Psoas muscle (tissue), 8 donors: ENCODE data around the gene AP3M1. TPM values are rescaled to one million over a fixed set of nuclear protein-coding genes. Genes with fewer than 3 reads are reported as not detected.
A peak's percentile ranks its signal among the peaks of the same experiment; 100 is the strongest.

Source experiments
- ATAC-seq, 4 donors: fragments of 200-7000 bp; cut with Tn5 transposase; one replicate each; pipeline ENCODE4 v1.9.1; 2020; ENCODE audit warnings: moderate library complexity in 3 of 4, mild to moderate bottlenecking in 2 of 4
- DNase-seq, 2 donors: peaks; one replicate each; pipeline ENCODE4 v3.0.0-alpha.2; 2020
- H3K27ac ChIP-seq: fragments of 200-600 bp; one replicate; pipeline ENCODE4 v1.8.0; 2022
- H3K27me3 ChIP-seq, 3 donors: fragments of 200-600 bp in 1 of 3; one replicate each; pipeline versions ENCODE4 v1.6.1 to v1.8.0; 2013 to 2022; ENCODE audit warnings: low read length in 2 of 3, mild to moderate bottlenecking in 2 of 3, moderate library complexity in 1 of 3; ENCODE audit not compliant: insufficient read depth in 3 of 3
- H3K36me3 ChIP-seq, 2 donors: fragments of 200-600 bp in 1 of 2; one replicate each; pipeline versions ENCODE4 v1.6.1 to v1.8.0; 2013 to 2022; ENCODE audit warnings: low read depth in 1 of 2, mild to moderate bottlenecking in 1 of 2, moderate library complexity in 1 of 2; ENCODE audit not compliant: insufficient read depth in 1 of 2
- H3K4me1 ChIP-seq: fragments of 200-600 bp; one replicate; pipeline ENCODE4 v1.8.0; 2022
- H3K4me3 ChIP-seq: fragments of 200-600 bp; one replicate; pipeline ENCODE4 v1.8.0; 2022; ENCODE audit warnings: mild to moderate bottlenecking
- H3K9me3 ChIP-seq: fragments of 200-600 bp; one replicate; pipeline ENCODE4 v1.8.0; 2022
- WGBS, 3 donors: extraction: QIAGEN DNeasy Blood & Tissue Kit; methylation state at CpG; one replicate each; pipeline versions ENCODE4 v1.1.6 to v1.1.7; 2013; 5-methylcytosine and 5-hydroxymethylcytosine counted together
- intact Hi-C, 2 donors: fragments of 100-400 bp; cut with DNase I; formaldehyde crosslinking; loops; one replicate each; pipeline versions ENCODE4 v1.11.0 to v1.14.2; 2022
- polyA plus RNA-seq, 3 donors: library from polyadenylated mRNA; stranded (reverse); fragments of 200-250 nt; gene quantifications; one replicate each; pipeline ENCODE4 v1.2.3, GENCODE V29; 2013
- total RNA-seq, 4 donors: library from RNA; stranded (reverse); fragmentation: NEBNext Ultra II Directional in 2 of 4; extraction: Animal tissue kit (Norgen Biotek cat#: 25700) in 2 of 4; gene quantifications; one replicate each; pipeline versions ENCODE4 v1.2.1 to v1.2.4, GENCODE V29; 2021 to 2023
- TF ChIP-seq, protein P1 (sequence below): fragments of 200-600 bp; IDR thresholded peaks from one replicate; pipeline ENCODE4 v1.8.0; 2022; ENCODE audit warnings: antibody characterized with exemption
- donor health status: healthy with polysubstance abuse.
- donor health status: DM: no; HTN: no; CAD: no; lungs with moderate emphysema.
- donor health status: Bipolar disorder and iron deficiency.
- donor health status: healthy.
- donor health status: DM: yes; HTN: yes; CAD: no.
- donor health status: DM: no; HTN: no; CAD: no.
- donor health status: DM: no; HTN: no; CAD: no.
- donor health status: DM: yes; HTN: yes; CAD: no.

Gene AP3M1
- total and polyA plus RNA-seq, 7 donors = 9.5 to 26.9 (median 20.1) TPM

DNA sequence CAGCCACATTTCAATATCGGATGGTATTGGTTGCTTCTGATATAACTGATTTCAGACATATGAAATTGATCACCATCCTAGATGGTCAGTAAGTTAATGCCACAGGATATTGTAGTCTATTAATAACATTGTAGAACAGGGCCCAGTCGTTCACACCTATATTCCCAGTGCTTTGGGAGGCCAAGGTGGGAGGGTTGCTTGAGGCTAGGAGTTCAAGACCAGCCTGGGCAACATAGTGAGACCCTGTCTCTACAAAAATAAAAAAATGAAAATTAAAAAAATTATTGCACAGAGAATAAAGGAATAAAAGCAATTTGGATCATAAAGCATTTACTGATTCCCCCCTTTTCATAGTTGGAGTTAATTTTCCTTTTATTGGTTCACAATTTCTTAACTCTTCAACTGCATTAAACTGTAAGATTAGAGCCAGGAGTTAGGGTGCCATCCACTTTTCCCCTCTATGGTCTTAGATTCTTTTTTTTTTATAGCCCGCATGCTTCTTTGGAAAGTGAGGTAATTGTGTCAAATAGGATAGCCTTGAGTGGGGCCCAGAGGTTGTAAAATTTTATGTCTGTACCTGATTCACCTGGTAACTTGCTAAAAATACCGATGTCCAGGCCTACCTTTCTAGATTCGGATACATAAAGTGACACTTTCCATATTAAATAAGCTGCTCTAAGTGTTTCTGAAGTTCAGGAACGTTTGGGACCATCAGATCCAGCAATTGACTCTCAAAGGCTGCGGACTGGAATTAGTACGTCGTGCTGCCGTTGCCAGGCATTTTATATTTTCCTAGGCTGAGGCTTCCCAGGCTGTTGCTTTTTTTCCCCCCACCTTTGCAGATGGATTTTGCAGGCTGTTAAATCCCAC is 25.1 kb upstream of the AP3M1 start:
- TF ChIP-seq, protein P1, sequence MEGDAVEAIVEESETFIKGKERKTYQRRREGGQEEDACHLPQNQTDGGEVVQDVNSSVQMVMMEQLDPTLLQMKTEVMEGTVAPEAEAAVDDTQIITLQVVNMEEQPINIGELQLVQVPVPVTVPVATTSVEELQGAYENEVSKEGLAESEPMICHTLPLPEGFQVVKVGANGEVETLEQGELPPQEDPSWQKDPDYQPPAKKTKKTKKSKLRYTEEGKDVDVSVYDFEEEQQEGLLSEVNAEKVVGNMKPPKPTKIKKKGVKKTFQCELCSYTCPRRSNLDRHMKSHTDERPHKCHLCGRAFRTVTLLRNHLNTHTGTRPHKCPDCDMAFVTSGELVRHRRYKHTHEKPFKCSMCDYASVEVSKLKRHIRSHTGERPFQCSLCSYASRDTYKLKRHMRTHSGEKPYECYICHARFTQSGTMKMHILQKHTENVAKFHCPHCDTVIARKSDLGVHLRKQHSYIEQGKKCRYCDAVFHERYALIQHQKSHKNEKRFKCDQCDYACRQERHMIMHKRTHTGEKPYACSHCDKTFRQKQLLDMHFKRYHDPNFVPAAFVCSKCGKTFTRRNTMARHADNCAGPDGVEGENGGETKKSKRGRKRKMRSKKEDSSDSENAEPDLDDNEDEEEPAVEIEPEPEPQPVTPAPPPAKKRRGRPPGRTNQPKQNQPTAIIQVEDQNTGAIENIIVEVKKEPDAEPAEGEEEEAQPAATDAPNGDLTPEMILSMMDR = no peak
- no peak for ATAC-seq
- no peaks in the 10 kb centered on the region for H3K9me3 ChIP-seq
- no peak for DNase-seq
- intact Hi-C loops = no loop called here
- H3K27me3 ChIP-seq = no peaks in the 10 kb centered on the region
- 17 to 24% (median 18%) methylated on average over 10 of the region's 10 CpGs for WGBS, 3 donors
- peaks cover 6% of the 10 kb centered on the region for H3K4me1 ChIP-seq
- peak overlapping the region; percentile 90 for H3K27ac ChIP-seq
- no peaks in the 10 kb centered on the region for H3K36me3 ChIP-seq
- H3K4me3 ChIP-seq = peak overlapping the region; percentile 79

DNA sequence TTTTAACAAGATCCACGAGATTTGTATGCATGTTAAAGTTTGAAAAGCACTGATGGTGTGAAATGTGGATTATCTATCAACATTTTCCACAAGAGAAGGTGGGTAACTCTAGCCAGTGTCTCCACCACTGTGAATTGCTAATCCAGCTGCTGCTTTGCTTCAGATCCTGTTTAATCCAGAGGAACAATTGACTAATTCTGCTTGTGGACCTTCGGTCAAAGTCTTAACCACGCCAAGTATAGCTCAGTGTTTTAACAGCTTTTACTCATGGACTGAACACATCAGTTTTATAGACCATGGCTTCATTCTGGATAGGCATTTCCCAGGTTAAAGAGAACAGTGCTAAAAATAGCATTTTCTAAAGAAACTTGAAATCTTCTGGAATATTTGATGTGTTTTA is 23.9 kb upstream of the AP3M1 start:
- Histone ChIP-seq H3K36me3 (no peaks in the 10 kb centered on the region), H3K9me3 (no peaks in the 10 kb centered on the region), H3K27me3 (no peaks in the 10 kb centered on the region), H3K4me1 (peaks cover 6% of the 10 kb centered on the region), H3K4me3 (no peak overlapping the region), H3K27ac (no peak overlapping the region)
- TF ChIP-seq, protein P1 = no peak
- ATAC-seq = no peak
- intact Hi-C loops = loop anchor here in 1 of 2 donors (5.0 kb wide), 1 partner anchor 33 kb away; no protein-coding TSS in a partner anchor
- WGBS, 3 donors = 38 to 56% (median 53%) methylated on average over 3 of the region's 3 CpGs
- DNase-seq = no peak

DNA sequence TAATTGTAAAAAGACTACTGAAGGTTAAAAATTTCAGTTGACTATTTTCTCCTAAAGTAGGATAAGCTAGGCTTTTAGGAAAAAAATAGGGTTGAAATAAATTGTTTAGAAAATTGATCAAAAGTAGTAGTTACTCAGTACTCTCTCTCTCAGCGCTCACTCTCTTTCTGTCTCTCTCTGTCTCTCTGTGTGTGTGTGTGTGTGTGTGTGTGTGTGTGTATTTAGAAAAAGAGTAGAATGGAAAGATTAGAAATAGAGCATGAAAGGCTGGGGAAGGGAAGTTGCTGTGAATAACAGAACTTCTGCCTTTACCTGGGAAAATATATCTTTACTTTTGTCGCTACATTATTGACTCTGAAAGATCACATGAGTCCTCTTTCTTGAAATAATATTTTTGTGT is 21.0 kb upstream of the AP3M1 start:
- 96 to 100% (median 100%) methylated on average over 2 of the region's 2 CpGs for WGBS, 3 donors
- intact Hi-C loops = loop anchor here in 1 of 2 donors (5.0 kb wide), 1 partner anchor 36 kb away; no protein-coding TSS in a partner anchor
- TF ChIP-seq, protein P1 = no peak
- Histone ChIP-seq H3K9me3 (no peaks in the 10 kb centered on the region), H3K27ac (no peak overlapping the region), H3K27me3 (no peaks in the 10 kb centered on the region), H3K4me1 (peaks cover 13% of the 10 kb centered on the region), H3K36me3 (no peaks in the 10 kb centered on the region), H3K4me3 (no peak overlapping the region)
- DNase-seq = no peak
- ATAC-seq = no peak

DNA sequence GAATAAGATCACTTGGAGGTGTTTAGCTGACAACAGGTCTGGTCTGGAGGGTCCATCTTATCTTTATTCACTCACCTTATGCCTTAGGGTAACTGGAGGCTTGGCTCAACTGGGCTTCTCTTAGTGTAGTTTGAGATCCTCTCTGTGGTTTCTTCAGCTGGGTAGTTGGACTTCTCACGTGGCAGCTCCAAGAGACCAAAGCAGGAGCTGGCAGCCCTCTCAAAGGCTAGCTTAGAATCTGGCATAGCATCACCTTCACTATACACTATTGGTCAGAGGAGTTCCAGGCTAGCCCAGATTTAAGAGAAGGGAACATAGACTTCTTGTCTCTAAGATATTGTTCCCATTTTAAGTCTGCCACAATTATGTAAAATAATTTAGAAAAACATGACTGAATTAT is 16.8 kb upstream of the AP3M1 start:
- intact Hi-C loops = no loop called here
- Histone ChIP-seq H3K9me3 (no peaks in the 10 kb centered on the region), H3K27me3 (no peaks in the 10 kb centered on the region), H3K4me1 (peaks cover 15% of the 10 kb centered on the region), H3K27ac (no peak overlapping the region), H3K36me3 (no peaks in the 10 kb centered on the region), H3K4me3 (no peak overlapping the region)
- no peak for DNase-seq
- TF ChIP-seq, protein P1 = no peak
- WGBS, 3 donors = 22 to 24% (median 24%) methylated on average over 1 of the region's 1 CpG
- ATAC-seq = peak; percentile 35 to 71 (median 54)
